Keratinocyte (primary cell): Measurements from ENCODE around the gene SERPINE1.

Source experiments
- EZH2 ChIP-seq: IDR thresholded peaks from one replicate; pipeline ENCODE4 v1.6.1; 2012; ENCODE audit warnings: inconsistent platforms, mild to moderate bottlenecking, low read length, moderate library complexity
- TF ChIP-seq, protein P1 (sequence below), 3 experiments: IDR thresholded peaks in 1 of 3; conservative IDR thresholded peaks in 1 of 3; optimal IDR thresholded peaks in 1 of 3; 2 replicates in 2 of 3; 3 replicates in 1 of 3; pipeline versions ENCODE3 to v1.5.1; 2011; ENCODE audit warnings: low read length in 3 of 3, mild to moderate bottlenecking in 3 of 3, moderate library complexity in 2 of 3, control low read depth in 1 of 3, inconsistent platforms in 1 of 3; ENCODE audit not compliant: insufficient read depth in 2 of 3; ENCODE audit errors: extremely low read depth in 1 of 3

DNA sequence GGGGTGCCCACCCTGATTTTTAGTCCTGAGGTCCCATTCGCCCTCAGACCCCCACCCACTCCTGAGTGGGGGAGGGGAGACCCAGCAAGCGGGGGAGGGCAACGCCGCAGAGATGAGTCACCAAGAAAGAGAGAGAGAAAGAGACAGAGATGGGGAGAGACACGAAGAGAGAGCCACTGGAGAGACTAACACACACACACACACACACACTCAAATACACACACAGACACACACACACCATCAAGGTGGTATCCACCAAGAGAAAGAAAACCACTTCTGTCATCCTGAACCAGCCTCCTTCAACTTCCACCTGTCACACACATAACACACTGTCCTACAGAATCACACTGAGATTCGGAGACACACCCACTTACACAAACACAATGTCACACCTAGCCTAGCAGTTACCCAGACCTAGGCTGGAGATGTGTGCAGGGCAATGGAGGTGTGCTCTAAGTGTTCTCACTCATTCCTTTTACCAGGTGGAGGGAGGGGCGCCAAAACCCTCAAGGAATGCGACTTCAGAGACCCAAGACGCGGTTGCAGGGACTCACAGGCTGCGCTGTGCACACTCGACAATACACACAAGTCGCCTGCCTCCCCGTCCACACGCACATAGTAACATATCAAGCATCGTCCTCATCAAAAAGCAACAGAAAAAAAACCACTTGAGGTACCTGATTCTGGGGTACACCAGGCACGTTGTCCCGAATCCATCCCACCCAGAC, 42.4 kb downstream of the SERPINE1 start:
- TF ChIP-seq, protein P1, sequence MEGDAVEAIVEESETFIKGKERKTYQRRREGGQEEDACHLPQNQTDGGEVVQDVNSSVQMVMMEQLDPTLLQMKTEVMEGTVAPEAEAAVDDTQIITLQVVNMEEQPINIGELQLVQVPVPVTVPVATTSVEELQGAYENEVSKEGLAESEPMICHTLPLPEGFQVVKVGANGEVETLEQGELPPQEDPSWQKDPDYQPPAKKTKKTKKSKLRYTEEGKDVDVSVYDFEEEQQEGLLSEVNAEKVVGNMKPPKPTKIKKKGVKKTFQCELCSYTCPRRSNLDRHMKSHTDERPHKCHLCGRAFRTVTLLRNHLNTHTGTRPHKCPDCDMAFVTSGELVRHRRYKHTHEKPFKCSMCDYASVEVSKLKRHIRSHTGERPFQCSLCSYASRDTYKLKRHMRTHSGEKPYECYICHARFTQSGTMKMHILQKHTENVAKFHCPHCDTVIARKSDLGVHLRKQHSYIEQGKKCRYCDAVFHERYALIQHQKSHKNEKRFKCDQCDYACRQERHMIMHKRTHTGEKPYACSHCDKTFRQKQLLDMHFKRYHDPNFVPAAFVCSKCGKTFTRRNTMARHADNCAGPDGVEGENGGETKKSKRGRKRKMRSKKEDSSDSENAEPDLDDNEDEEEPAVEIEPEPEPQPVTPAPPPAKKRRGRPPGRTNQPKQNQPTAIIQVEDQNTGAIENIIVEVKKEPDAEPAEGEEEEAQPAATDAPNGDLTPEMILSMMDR (optimal IDR thresholded peaks at IDR 0.05 in 1 of 3, IDR thresholded peaks at IDR 0.05 in 1 of 3, conservative IDR thresholded peaks at IDR 0.05 in 1 of 3; ENCODE audit: extremely low read depth in 1 of 3, insufficient read depth in 2 of 3, low read length in 3 of 3), result no peak
- no peak for TF ChIP-seq EZH2
